Neural progenitor cell (in vitro differentiated cells): ENCODE measurements around the gene FAM98C. TPM values are rescaled to one million over a fixed set of nuclear protein-coding genes. Genes with fewer than 3 reads are reported as not detected.

Source experiments
- DNase-seq: peaks from one replicate; pipeline ENCODE4 v3.0.0-alpha.2; 2016; ENCODE audit warnings: low spot score
- H2AFZ ChIP-seq: fragments of 200-600 bp; sonication (generic); replicated peaks from 2 replicates; pipeline ENCODE4 v1.6.1; 2016; ENCODE audit warnings: antibody characterized with exemption
- H3F3A ChIP-seq: fragments of 200-600 bp; sonication (generic); 2 replicates; pipeline ENCODE4 v1.6.1; 2016; ENCODE audit warnings: antibody characterized with exemption, low read depth
- H3K27ac ChIP-seq: fragments of 200-600 bp; sonication (generic); 2 replicates; pipeline ENCODE4 v1.5.1; 2016; ENCODE audit warnings: mild to moderate bottlenecking
- H3K27me3 ChIP-seq: fragments of 200-600 bp; sonication (generic); 2 replicates; pipeline ENCODE4 v1.6.1; 2016; ENCODE audit warnings: mild to moderate bottlenecking, moderate library complexity
- H3K36me3 ChIP-seq: fragments of 200-600 bp; sonication (generic); 2 replicates; pipeline ENCODE4 v1.5.1; 2016
- H3K4me1 ChIP-seq: fragments of 200-600 bp; sonication (generic); 2 replicates; pipeline ENCODE4 v1.6.1; 2016; ENCODE audit warnings: mixed run types
- H3K4me2 ChIP-seq: fragments of 200-600 bp; sonication (generic); 2 replicates; pipeline ENCODE4 v1.6.1; 2016
- H3K4me3 ChIP-seq: fragments of 200-600 bp; sonication (generic); 2 replicates; pipeline ENCODE4 v1.5.1; 2016
- H3K79me2 ChIP-seq: fragments of 200-600 bp; sonication (generic); 2 replicates; pipeline ENCODE4 v1.6.1; 2016; ENCODE audit warnings: low read depth
- H3K9ac ChIP-seq: fragments of 200-600 bp; sonication (generic); 2 replicates; pipeline ENCODE4 v1.6.1; 2016
- H3K9me3 ChIP-seq: fragments of 200-600 bp; sonication (generic); 2 replicates; pipeline ENCODE4 v1.5.1; 2016; ENCODE audit warnings: low read depth
- H4K20me1 ChIP-seq: fragments of 200-600 bp; sonication (generic); 2 replicates; pipeline ENCODE4 v1.6.1; 2016; ENCODE audit warnings: low read depth
- H3K27ac Mint-ChIP-seq: 3 replicates; pipeline ENCODE4 v1.8.0; 2021; ENCODE audit warnings: mixed read lengths
- H3K27me3 Mint-ChIP-seq: 2 replicates; pipeline ENCODE4 v1.8.0; 2022; ENCODE audit warnings: low read depth, mild to moderate bottlenecking, inconsistent platforms, moderate library complexity, mixed read lengths; ENCODE audit not compliant: insufficient read depth
- H3K36me3 Mint-ChIP-seq: 3 replicates; pipeline ENCODE4 v1.8.0; 2021; ENCODE audit warnings: mixed read lengths
- H3K4me1 Mint-ChIP-seq: 3 replicates; pipeline ENCODE4 v1.8.0; 2021; ENCODE audit warnings: mixed read lengths
- H3K4me3 Mint-ChIP-seq: 3 replicates; pipeline ENCODE4 v1.8.0; 2021; ENCODE audit warnings: mild to moderate bottlenecking, moderate library complexity, mixed read lengths
- H3K9me3 Mint-ChIP-seq: 3 replicates; pipeline ENCODE4 v1.8.0; 2020; ENCODE audit warnings: mixed read lengths
- CTCF ChIP-seq: fragments of 200-600 bp; sonication (generic); IDR thresholded peaks from 2 replicates; pipeline ENCODE4 v1.5.1; 2017; ENCODE audit warnings: antibody characterized with exemption, mild to moderate bottlenecking
- EZH2 ChIP-seq: fragments of 200-600 bp; sonication (generic); IDR thresholded peaks from 2 replicates; pipeline ENCODE4 v1.6.1; 2017; ENCODE audit warnings: antibody characterized with exemption, mild to moderate bottlenecking, moderate library complexity
- EZH2phosphoT487 ChIP-seq: fragments of 200-600 bp; sonication (generic); IDR thresholded peaks from 2 replicates; pipeline ENCODE4 v1.6.1; 2017; ENCODE audit warnings: antibody characterized with exemption
- total RNA-seq: library from RNA; depleted of rRNA; stranded (reverse); fragments of >200 nt; gene quantifications from 2 replicates; pipeline ENCODE4 v1.2.3, GENCODE V29; 2015; ENCODE audit warnings: low replicate concordance

Gene FAM98C
- total RNA-seq, 1 donor from 2014 or later, result 3.5 TPM

- no peak overlapping the region for H3K4me2 ChIP-seq
- no peak overlapping the region for H3K27ac ChIP-seq
- no peaks in the 10 kb centered on the region for H3K36me3 ChIP-seq
- Mint-ChIP-seq H3K36me3 (no peaks in the 10 kb centered on the region), H3K4me1 (peaks cover 17% of the 10 kb centered on the region), H3K4me3 (no peak overlapping the region), H3K27me3 (peaks cover 12% of the 10 kb centered on the region), H3K9me3 (no peaks in the 10 kb centered on the region), H3K27ac (no peak overlapping the region)
- no peak overlapping the region for H3K4me3 ChIP-seq
- H3F3A ChIP-seq, result peaks cover 29% of the 10 kb centered on the region
- no peaks in the 10 kb centered on the region for H3K79me2 ChIP-seq
- no peaks in the 10 kb centered on the region for H3K9me3 ChIP-seq
- H3K4me1 ChIP-seq, result peaks cover 16% of the 10 kb centered on the region
- H2AFZ ChIP-seq, result no peak overlapping the region
- H3K9ac ChIP-seq, result no peak overlapping the region
- no peaks in the 10 kb centered on the region for H4K20me1 ChIP-seq
- TF ChIP-seq EZH2 (no peak), CTCF (no peak), EZH2phosphoT487 (no peak)
- no peak for DNase-seq
- no peaks in the 10 kb centered on the region for H3K27me3 ChIP-seq
Measured at GRCh38 chr19:38429055-38429810, 26.3 kb downstream of the FAM98C start.

DNA sequence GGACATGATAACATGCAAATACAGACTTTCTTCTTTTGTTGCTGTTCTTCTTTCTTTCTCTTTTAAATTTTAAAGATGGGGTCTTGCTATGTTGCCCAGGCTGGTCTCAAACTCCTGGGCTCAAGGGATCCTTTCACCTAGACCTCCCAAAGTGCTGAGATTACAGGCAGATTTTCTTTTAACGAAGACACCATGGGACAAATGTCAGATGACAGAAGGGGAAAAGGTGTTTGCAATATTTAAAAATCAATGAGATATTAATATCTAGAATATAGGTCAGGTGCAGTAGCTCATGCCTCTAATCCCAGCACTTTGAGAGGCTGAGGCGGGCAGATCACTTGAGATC, 26.9 kb downstream of the FAM98C start:
- DNase-seq, result no peak
- H3K4me3 Mint-ChIP-seq, result no peak overlapping the region
- no peak for TF ChIP-seq CTCF
- no peak for TF ChIP-seq EZH2
- no peak for TF ChIP-seq EZH2phosphoT487

DNA sequence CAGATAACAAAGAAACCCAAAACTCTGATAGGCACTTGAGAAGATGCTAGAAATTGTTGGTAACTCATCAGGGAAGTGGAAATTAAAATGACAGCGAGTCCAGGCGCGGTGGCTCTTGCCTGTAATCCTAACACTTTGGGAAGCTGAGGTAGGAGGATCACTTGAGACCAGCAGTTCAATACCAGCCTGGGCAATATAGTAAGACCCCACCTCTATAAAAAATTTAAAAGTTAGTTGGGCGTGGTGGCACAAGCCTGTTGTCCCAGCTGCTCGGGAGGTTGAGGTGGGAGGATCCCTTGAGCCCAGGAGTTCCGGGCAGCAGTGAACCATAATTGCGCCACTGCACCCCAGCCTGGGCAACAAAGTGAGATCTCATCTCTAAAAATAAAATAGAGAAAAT, 28.0 kb downstream of the FAM98C start:
- no peak for TF ChIP-seq EZH2phosphoT487
- TF ChIP-seq EZH2, result no peak
- no peak for TF ChIP-seq CTCF
- no peak overlapping the region for H3K4me2 ChIP-seq
- H3K27me3 ChIP-seq, result no peaks in the 10 kb centered on the region
- Mint-ChIP-seq H3K4me1 (peaks cover 23% of the 10 kb centered on the region), H3K9me3 (no peaks in the 10 kb centered on the region), H3K36me3 (no peaks in the 10 kb centered on the region), H3K27ac (no peak overlapping the region), H3K27me3 (peaks cover 13% of the 10 kb centered on the region), H3K4me3 (no peak overlapping the region)
- peaks cover 45% of the 10 kb centered on the region for H3F3A ChIP-seq
- no peak overlapping the region for H3K27ac ChIP-seq
- no peaks in the 10 kb centered on the region for H3K9me3 ChIP-seq
- no peak overlapping the region for H3K9ac ChIP-seq
- DNase-seq, result no peak
- peaks cover 22% of the 10 kb centered on the region for H3K4me1 ChIP-seq
- H2AFZ ChIP-seq, result no peak overlapping the region
- no peak overlapping the region for H3K4me3 ChIP-seq
- peaks cover 4% of the 10 kb centered on the region for H4K20me1 ChIP-seq
- H3K36me3 ChIP-seq, result no peaks in the 10 kb centered on the region
- H3K79me2 ChIP-seq, result no peaks in the 10 kb centered on the region

More for the DNA sequence above, 26.9 kb downstream of the FAM98C start:
- Mint-ChIP-seq H3K27ac (no peak overlapping the region), H3K9me3 (no peaks in the 10 kb centered on the region), H3K4me1 (peaks cover 21% of the 10 kb centered on the region), H3K27me3 (peaks cover 13% of the 10 kb centered on the region), H3K36me3 (no peaks in the 10 kb centered on the region)
- Histone ChIP-seq H4K20me1 (no peaks in the 10 kb centered on the region), H3K9me3 (no peaks in the 10 kb centered on the region), H3F3A (peaks cover 34% of the 10 kb centered on the region), H3K27ac (no peak overlapping the region), H3K36me3 (no peaks in the 10 kb centered on the region), H3K27me3 (no peaks in the 10 kb centered on the region), H3K4me2 (no peak overlapping the region), H3K4me1 (peaks cover 21% of the 10 kb centered on the region), H3K9ac (no peak overlapping the region), H3K79me2 (no peaks in the 10 kb centered on the region), H3K4me3 (no peak overlapping the region), H2AFZ (no peak overlapping the region)
